Lung (tissue), 12 donors: ENCODE measurements around the gene GPR61. TPM values are rescaled to one million over a fixed set of nuclear protein-coding genes. Genes with fewer than 3 reads are reported as not detected.

Experiments
- ATAC-seq: fragments of 200-7000 bp; cut with Tn5 transposase; one replicate; pipeline ENCODE4 v1.9.1; 2020; ENCODE audit warnings: moderate number of reproducible peaks; ENCODE audit not compliant: insufficient read depth, low FRiP score
- DNase-seq, 3 donors: peaks; one replicate each; pipeline ENCODE4 v3.0.0-alpha.2; 2013 to 2017
- H3K27ac ChIP-seq, 2 donors: one replicate each; pipeline ENCODE4 v1.5.1; 2013; ENCODE audit warnings: mild to moderate bottlenecking in 2 of 2, moderate library complexity in 2 of 2, control low read depth in 1 of 2, inconsistent platforms in 1 of 2, low read depth in 1 of 2, low read length in 1 of 2
- H3K27me3 ChIP-seq, 3 donors: one replicate each; pipeline ENCODE4 v1.5.1; 2013; ENCODE audit warnings: low read length in 2 of 3; ENCODE audit not compliant: control insufficient read depth in 3 of 3, insufficient read depth in 3 of 3
- H3K36me3 ChIP-seq, 4 donors: one replicate each; pipeline ENCODE4 v1.5.1; 2013; ENCODE audit warnings: low read length in 4 of 4, mild to moderate bottlenecking in 1 of 4, moderate library complexity in 1 of 4; ENCODE audit not compliant: control insufficient read depth in 4 of 4, insufficient read depth in 4 of 4
- H3K4me1 ChIP-seq, 5 donors: one replicate each; pipeline ENCODE4 v1.5.1; 2013; ENCODE audit warnings: low read length in 5 of 5, mild to moderate bottlenecking in 2 of 5, moderate library complexity in 1 of 5; ENCODE audit not compliant: control insufficient read depth in 5 of 5, insufficient read depth in 5 of 5
- H3K4me3 ChIP-seq: one replicate; pipeline ENCODE4 v1.5.1; 2013; ENCODE audit warnings: mild to moderate bottlenecking, control low read depth, moderate library complexity
- H3K9ac ChIP-seq, 2 donors: one replicate each; pipeline ENCODE4 v1.5.1; 2013; ENCODE audit warnings: low read length in 2 of 2, control low read depth in 1 of 2; ENCODE audit not compliant: insufficient read depth in 1 of 2
- H3K9me3 ChIP-seq, 4 donors: one replicate each; pipeline ENCODE4 v1.5.1; 2013; ENCODE audit warnings: low read length in 3 of 4, mild to moderate bottlenecking in 1 of 4, moderate library complexity in 1 of 4; ENCODE audit not compliant: control insufficient read depth in 4 of 4, insufficient read depth in 3 of 4
- CTCF ChIP-seq: IDR thresholded peaks from 2 replicates; pipeline ENCODE4 v1.5.1; 2012; ENCODE audit warnings: mild to moderate bottlenecking; ENCODE audit errors: control extremely low read depth, extremely low read depth
- WGBS, 2 donors: extraction: QIAGEN DNeasy Blood & Tissue Kit; methylation state at CpG; one replicate each; pipeline ENCODE4 v1.1.7; 2013; 5-methylcytosine and 5-hydroxymethylcytosine counted together
- polyA plus RNA-seq, 2 donors: library from polyadenylated mRNA; stranded (reverse); fragments of 200-250 nt; gene quantifications; one replicate each; pipeline ENCODE4 v1.2.1, GENCODE V29; 2013
- total RNA-seq, 2 donors: library from RNA; depleted of rRNA in 1 of 2; stranded (reverse); fragments of >200 nt in 1 of 2; gene quantifications; one replicate each; pipeline ENCODE4 v1.2.1, GENCODE V29; 2014 to 2021
- donor health status: control.
- donor health status: control.
- donor health status: Bipolar disorder and iron deficiency.
- donor health status: healthy.
- donor health status: DM: yes; HTN: yes; CAD: no.

GPR61 gene
- total and polyA plus RNA-seq, 4 donors: not detected

GRCh38 chr1:109493805-109494539 lies 45.7 kb upstream of the GPR61 start, which contains the start of gene CYB561D1:
Gene CYB561D1 (plus strand): TSS chr1:109494094. CDS start chr1:109494140, 46 bp downstream.
- Histone ChIP-seq H3K36me3 (peaks cover 0 to 25% (median 10%) of the 10 kb centered on the region in 4 donors), H3K9ac (no peak within 1 kb of the TSS), H3K9me3 (no peaks in the 10 kb centered on the region), H3K4me3 (peak within 1 kb of the TSS; percentile 90), H3K4me1 (peaks cover 0 to 9% (median 0%) of the 10 kb centered on the region in 5 donors), H3K27me3 (no peaks in the 10 kb centered on the region), H3K27ac (peak within 1 kb of the TSS; percentile 85 to 94)
- peak; percentile 88 to 90 (median 89) for DNase-seq
- peak; percentile 75 for TF ChIP-seq CTCF
- WGBS, 2 donors: 0% methylated on average over 37 to 44 of the region's 44 CpGs
- ATAC-seq: peak; percentile 96

GRCh38 chr1:109495738-109496137 lies 43.9 kb upstream of the GPR61 start:
- ATAC-seq (no peak), DNase-seq (no peak)
- H3K27ac ChIP-seq: no peak overlapping the region
- TF ChIP-seq CTCF: no peak
- whole genome bisulfite sequencing, 2 donors: 96 to 97% methylated on average over 7 of the region's 7 CpGs
- no peak overlapping the region for H3K9ac ChIP-seq
- no peak overlapping the region for H3K4me3 ChIP-seq
- peaks cover 0 to 20% (median 5%) of the 10 kb centered on the region in 4 donors for H3K36me3 ChIP-seq
- peaks cover 0 to 9% (median 0%) of the 10 kb centered on the region in 5 donors for H3K4me1 ChIP-seq
- no peaks in the 10 kb centered on the region for H3K27me3 ChIP-seq
- no peaks in the 10 kb centered on the region for H3K9me3 ChIP-seq

GRCh38 chr1:109497449-109498160 lies 42.1 kb upstream of the GPR61 start:
- Histone ChIP-seq H3K9ac (no peak overlapping the region), H3K4me1 (peaks cover 0 to 9% (median 0%) of the 10 kb centered on the region in 5 donors), H3K9me3 (no peaks in the 10 kb centered on the region), H3K27ac (no peak overlapping the region), H3K36me3 (peaks cover 0 to 21% (median 3%) of the 10 kb centered on the region in 4 donors), H3K27me3 (no peaks in the 10 kb centered on the region), H3K4me3 (no peak overlapping the region)
- 79% methylated on average over 9 of the region's 9 CpGs for WGBS, 2 donors
- ATAC-seq (no peak), DNase-seq (no peak)
- TF ChIP-seq CTCF: no peak
